ENCODE measurements around the gene LHX6. TPM values are rescaled to one million over a fixed set of nuclear protein-coding genes. Genes with fewer than 3 reads are reported as not detected.

Gene LHX6
- total RNA-seq, 1 donor = not detected

GRCh38 chr9:122209451-122209850 is 19.3 kb downstream of the LHX6 start:
- TF ChIP-seq, protein P1, sequence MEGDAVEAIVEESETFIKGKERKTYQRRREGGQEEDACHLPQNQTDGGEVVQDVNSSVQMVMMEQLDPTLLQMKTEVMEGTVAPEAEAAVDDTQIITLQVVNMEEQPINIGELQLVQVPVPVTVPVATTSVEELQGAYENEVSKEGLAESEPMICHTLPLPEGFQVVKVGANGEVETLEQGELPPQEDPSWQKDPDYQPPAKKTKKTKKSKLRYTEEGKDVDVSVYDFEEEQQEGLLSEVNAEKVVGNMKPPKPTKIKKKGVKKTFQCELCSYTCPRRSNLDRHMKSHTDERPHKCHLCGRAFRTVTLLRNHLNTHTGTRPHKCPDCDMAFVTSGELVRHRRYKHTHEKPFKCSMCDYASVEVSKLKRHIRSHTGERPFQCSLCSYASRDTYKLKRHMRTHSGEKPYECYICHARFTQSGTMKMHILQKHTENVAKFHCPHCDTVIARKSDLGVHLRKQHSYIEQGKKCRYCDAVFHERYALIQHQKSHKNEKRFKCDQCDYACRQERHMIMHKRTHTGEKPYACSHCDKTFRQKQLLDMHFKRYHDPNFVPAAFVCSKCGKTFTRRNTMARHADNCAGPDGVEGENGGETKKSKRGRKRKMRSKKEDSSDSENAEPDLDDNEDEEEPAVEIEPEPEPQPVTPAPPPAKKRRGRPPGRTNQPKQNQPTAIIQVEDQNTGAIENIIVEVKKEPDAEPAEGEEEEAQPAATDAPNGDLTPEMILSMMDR (IDR thresholded peaks at IDR 0.05; ENCODE audit: insufficient read depth, low read depth, low read length) = no peak
- no peak overlapping the region for H3K4me3 ChIP-seq (ENCODE audit: low read depth, low read length)
- no peak for DNase-seq (ENCODE audit: low read depth)

GRCh38 chr9:122207096-122207495 is 21.7 kb downstream of the LHX6 start:
- TF ChIP-seq, protein P1 (IDR thresholded peaks at IDR 0.05; ENCODE audit: insufficient read depth, low read depth, low read length) = no peak
- H3K4me3 ChIP-seq (ENCODE audit: low read depth, low read length) = no peak overlapping the region
- DNase-seq (ENCODE audit: low read depth) = no peak

- DNase-seq (ENCODE audit: low read depth) = peak; percentile 33
- TF ChIP-seq, protein P1 (IDR thresholded peaks at IDR 0.05; ENCODE audit: insufficient read depth, low read depth, low read length) = no peak
- H3K4me3 ChIP-seq (ENCODE audit: low read depth, low read length) = no peak overlapping the region
These were observed 22.4 kb downstream of the LHX6 start for GRCh38 chr9:122206118-122207046.

- H3K4me3 ChIP-seq (ENCODE audit: low read depth, low read length) = no peak overlapping the region
- no peak for DNase-seq (ENCODE audit: low read depth)
- TF ChIP-seq, protein P1 (IDR thresholded peaks at IDR 0.05; ENCODE audit: insufficient read depth, low read depth, low read length) = no peak
These were observed 23.6 kb downstream of the LHX6 start for GRCh38 chr9:122205176-122205575.

- TF ChIP-seq, protein P1 (IDR thresholded peaks at IDR 0.05; ENCODE audit: insufficient read depth, low read depth, low read length) = no peak
- DNase-seq (ENCODE audit: low read depth) = no peak
- no peak overlapping the region for H3K4me3 ChIP-seq (ENCODE audit: low read depth, low read length)
These were observed 24.3 kb downstream of the LHX6 start for GRCh38 chr9:122204491-122204890.

- H3K4me3 ChIP-seq (ENCODE audit: low read depth, low read length) = no peak overlapping the region
- DNase-seq (ENCODE audit: low read depth) = no peak
- TF ChIP-seq, protein P1 (IDR thresholded peaks at IDR 0.05; ENCODE audit: insufficient read depth, low read depth, low read length) = no peak
These were observed 24.7 kb downstream of the LHX6 start for GRCh38 chr9:122204055-122204454.
